ENCODE data around the gene LOXHD1.

Gene LOXHD1

GRCh38 chr18:46657115-46657955 lies at the start of gene LOXHD1:
Gene LOXHD1 (minus strand): TSS chr18:46657220. CDS start chr18:46657033, 187 bp downstream.
- DNase-seq (ENCODE audit: low read depth), result no peak

DNA sequence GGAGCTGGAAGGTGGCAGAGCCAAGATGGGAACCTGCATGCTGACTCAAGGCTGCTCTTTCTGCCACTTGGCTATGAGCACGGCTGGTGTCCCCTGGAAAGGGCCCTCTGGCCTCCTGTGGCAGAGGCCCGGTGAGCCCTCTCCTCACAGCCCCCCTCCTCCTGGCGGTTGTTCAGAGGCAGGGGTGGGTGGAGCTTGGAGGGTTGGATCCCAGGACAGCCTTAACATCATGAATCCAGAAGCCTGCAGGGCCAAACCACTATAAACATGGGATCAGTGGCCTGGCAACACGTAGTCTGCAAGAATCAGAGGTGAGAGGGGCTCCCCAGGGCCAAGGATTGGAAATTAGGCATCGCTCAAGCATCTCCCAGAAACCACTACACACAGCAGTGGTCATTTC lies 48.5 kb upstream of the LOXHD1 start:
- no peak for DNase-seq (ENCODE audit: low read depth)

GRCh38 chr18:46704816-46705215 lies 47.8 kb upstream of the LOXHD1 start:
- no peak for DNase-seq (ENCODE audit: low read depth)

GRCh38 chr18:46704189-46704588 lies 47.2 kb upstream of the LOXHD1 start:
- DNase-seq (ENCODE audit: low read depth), result no peak

DNA sequence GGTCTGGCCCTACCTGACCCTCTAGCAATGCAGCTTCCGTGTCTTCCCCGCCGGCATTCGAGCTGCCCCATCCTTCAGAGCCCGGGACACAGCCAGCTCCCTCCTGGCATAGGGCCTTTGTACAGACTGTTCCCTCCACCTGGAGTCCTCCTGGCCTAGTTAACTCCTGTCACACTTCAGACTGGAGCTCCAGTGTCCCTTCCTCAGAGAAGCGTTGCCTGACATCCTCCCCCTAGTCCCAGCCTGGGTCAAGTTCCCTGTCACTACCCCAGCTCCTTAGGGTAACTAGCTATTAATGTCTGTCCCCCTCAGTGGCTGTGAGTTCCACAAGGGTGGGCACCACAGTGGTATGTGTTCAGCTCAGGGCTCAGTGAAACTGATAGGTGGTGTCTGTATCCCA lies 45.5 kb upstream of the LOXHD1 start:
- no peak for DNase-seq (ENCODE audit: low read depth)

GRCh38 chr18:46700066-46700824 lies 43.2 kb upstream of the LOXHD1 start:
- no peak for DNase-seq (ENCODE audit: low read depth)

DNA sequence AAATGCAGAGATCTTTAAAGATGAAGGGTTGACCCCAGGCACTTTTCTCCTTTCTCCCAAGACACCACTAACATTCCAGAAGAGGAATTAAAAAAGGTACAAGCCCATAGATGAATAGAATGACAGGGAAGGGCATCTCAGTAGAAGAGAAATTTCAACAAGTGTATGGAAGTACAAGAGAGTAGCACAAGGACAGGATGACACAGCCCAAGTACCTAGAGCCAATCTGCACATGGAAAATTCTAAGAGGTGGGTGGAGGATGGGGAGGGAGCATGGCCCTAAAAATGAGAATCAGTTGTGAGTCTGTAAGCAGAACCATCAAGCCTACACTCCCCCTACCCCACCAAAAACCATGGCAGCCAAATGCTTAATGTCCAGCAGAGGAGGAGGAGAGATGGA lies 39.7 kb upstream of the LOXHD1 start:
- no peak for DNase-seq (ENCODE audit: low read depth)

GRCh38 chr18:46696268-46696667 lies 39.2 kb upstream of the LOXHD1 start:
- no peak for DNase-seq (ENCODE audit: low read depth)

DNA sequence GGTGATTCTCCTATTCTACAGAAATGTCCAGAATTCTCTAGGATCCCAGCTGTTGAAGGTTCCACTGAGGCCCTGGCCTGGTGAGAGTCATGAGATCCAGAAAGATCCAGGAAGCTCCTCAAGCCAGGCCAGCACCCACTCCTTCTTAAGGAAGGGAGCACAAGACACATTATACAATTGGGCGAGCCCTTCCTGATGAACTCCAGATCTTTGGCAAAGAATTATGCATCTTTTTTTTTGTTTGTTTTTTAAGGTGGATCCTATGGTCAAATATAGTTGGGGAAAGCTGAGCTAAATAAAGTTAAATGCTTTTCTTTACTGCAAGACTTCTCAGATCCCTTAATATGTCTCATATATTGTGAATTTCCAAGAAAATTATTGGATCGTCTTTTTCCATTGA lies 37.0 kb upstream of the LOXHD1 start:
- no peak for DNase-seq (ENCODE audit: low read depth)

- no peak for DNase-seq (ENCODE audit: low read depth)
These were observed 32.0 kb upstream of the LOXHD1 start for GRCh38 chr18:46688853-46689525.

GRCh38 chr18:46686186-46686585 lies 29.2 kb upstream of the LOXHD1 start:
- no peak for DNase-seq (ENCODE audit: low read depth)

- no peak for DNase-seq (ENCODE audit: low read depth)
These were observed 26.2 kb upstream of the LOXHD1 start for GRCh38 chr18:46683252-46683651.

DNA sequence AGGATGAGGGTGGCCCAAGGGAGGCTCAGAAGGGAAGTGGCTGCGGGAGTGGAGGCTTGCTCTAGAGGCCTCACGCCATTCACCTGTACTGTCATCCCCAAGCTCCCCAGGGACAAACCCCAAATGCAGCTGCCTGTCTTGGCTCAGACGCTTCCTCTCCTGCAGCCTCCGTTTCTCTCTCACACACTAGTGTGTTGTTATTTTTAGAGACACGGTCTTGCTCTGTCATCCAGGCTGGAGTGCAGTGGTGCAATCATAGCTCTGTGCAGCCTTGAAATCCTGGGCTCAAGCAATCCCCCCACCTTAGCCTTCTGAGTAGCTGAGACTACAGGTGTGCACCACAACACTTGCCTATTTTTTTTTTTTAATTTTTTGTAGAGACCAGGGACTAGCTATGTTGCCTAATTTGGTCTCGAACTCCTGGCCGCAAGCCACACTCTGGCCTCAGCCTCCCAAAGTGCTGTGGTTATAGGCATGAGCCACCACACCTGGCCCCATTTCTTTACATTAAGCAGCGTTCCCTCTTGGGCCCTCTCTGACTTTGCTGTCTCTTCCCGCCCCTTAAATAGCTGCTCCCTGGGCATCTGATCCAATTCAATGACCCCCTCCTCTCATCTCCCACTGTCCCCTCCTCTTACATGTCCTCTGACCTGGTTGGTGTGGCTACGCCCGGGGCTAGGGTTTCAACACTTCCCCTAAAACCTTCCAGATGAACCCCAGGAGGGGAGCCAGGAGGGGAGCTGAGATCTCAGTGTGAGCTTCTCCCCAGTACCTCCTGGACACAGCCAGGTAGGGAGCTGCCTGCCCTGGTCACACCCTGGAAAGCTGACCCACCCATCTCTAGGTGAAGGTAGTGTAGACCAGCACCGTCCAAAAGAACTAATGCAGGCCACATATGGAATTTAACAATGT lies 24.0 kb upstream of the LOXHD1 start:
- DNase-seq (ENCODE audit: low read depth), result no peak

GRCh38 chr18:46679846-46680598 lies 23.0 kb upstream of the LOXHD1 start:
- no peak for DNase-seq (ENCODE audit: low read depth)

DNA sequence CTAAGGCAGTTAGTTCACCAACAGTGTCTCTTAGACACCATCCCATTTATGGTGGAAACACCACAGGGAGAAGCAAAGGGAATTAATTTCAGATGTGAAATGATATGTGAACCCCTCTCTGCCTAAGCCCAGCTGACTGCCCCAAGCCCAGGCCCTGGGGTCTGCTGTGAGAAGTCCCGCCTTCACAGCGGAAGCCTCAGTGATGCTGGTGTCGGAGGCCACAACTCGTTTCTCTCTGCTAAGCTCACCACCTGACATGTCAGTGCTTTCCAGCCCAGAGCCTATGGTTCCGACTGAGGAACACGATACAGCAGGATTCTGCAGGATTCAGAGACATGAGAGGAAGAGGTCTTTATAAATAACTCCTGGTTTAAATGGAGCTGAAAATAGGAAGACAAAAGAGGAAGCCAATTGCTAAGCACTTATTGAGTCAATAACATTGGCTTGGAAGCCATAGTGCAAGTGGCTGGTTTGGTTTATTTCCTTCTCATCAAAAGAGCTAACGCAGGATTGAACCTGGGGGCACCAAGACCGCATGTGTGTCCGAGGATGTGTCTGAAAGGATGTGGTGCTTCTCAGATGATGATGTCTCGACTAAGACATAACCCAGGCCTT lies 21.9 kb upstream of the LOXHD1 start:
- no peak for DNase-seq (ENCODE audit: low read depth)

GRCh38 chr18:46678041-46678440 lies 21.0 kb upstream of the LOXHD1 start:
- DNase-seq (ENCODE audit: low read depth), result no peak

DNA sequence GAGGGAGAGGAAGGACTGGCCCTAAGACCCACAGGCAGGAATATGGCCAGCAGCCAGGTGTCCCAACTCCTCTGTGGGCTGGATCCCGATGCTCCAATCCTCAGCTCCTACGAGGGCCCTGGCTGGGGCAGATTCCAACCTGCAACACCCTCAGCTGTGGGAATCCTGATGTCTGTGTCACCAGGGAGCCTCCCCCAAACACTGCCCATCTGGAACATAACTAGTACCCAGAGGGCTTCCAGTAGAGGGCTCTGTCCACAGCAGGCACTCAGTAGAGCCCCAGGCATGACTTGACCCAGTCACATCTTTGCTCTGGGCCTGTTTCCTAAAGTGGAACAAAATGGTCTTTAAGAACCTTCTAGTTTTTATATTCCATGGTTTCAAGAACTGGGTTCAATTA lies 20.6 kb upstream of the LOXHD1 start:
- no peak for DNase-seq (ENCODE audit: low read depth)

GRCh38 chr18:46676182-46676835 lies 19.3 kb upstream of the LOXHD1 start:
- no peak for DNase-seq (ENCODE audit: low read depth)

DNA sequence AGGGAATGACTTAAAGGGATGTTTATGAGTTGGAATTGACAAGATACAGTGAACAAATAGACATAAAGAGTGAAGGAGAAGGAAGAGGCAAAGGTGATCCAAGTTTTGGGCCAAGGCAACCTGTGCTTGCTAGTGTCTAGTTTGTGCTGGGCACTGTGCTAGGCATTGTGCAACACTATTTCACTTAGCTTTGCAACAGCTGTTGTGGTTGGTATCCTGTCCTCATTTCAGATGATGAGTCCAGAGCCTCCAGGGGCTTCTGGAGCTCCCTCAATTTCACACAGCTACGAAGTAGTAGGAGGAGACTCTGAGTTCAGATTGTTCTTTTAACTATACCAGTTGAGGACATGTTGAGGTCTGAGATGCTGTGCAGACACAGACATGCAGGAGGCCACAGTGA lies 18.1 kb upstream of the LOXHD1 start:
- DNase-seq (ENCODE audit: low read depth), result no peak

Data from GM04504 (cell line).